GM19239 (cell line): Measurements from ENCODE around the gene KCNC2.
"Not testable (repeated sequence)": the region's sequence is repeated elsewhere in the genome, so short reads cannot be mapped to it uniquely, and the experiment has no call there.

Experiments used
- DNase-seq: peaks from one replicate; pipeline ENCODE4 v3.0.0; 2011; ENCODE audit warnings: low spot score; ENCODE audit not compliant: insufficient read length
- FAIRE-seq: peaks from 2 replicates; lab custom pipeline; 2011; peaks lifted over from hg19 to GRCh38; lab: Jason Lieb, UNC

KCNC2 gene

GRCh38 chr12:75209812-75210138, at the start of gene KCNC2:
Gene KCNC2 (minus strand): TSS chr12:75209839.
- no peak for FAIRE-seq
- no peak for DNase-seq

GRCh38 chr12:75259143-75259542, 49.5 kb upstream of the KCNC2 start:
- no peak for FAIRE-seq

GRCh38 chr12:75257510-75257909, 47.9 kb upstream of the KCNC2 start:
- FAIRE-seq (no peak), DNase-seq (no peak)

More at GRCh38 chr12:75259143-75259542, 49.5 kb upstream of the KCNC2 start:
- no peak for DNase-seq

GRCh38 chr12:75245108-75245507, 35.5 kb upstream of the KCNC2 start:
- FAIRE-seq (no peak), DNase-seq (no peak)

- DNase-seq (no peak), FAIRE-seq (no peak)
Observed at GRCh38 chr12:75239987-75240386, 30.3 kb upstream of the KCNC2 start.

- DNase-seq (no peak), FAIRE-seq (no peak)
Observed at GRCh38 chr12:75236206-75236605, 26.6 kb upstream of the KCNC2 start.

DNA sequence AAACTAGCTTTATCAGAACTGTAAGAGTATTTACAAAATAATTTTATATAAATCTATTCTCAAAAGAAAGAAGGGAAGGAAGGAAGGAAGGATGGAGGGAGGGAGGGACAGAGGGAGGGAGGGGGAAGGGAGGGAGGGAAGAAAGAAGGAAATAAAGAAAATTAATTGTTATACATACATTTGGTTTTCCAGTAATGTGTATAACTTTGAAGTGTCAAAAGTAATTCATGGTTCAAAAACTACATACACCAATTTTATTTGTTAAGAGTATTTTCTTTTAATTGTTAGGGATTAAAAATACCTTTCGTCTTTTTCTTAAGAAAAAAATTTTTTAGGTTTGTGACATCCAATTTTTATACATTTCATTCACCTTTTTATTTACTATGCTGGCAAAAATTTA, 17.5 kb upstream of the KCNC2 start:
- FAIRE-seq (no peak), DNase-seq (no peak)

DNA sequence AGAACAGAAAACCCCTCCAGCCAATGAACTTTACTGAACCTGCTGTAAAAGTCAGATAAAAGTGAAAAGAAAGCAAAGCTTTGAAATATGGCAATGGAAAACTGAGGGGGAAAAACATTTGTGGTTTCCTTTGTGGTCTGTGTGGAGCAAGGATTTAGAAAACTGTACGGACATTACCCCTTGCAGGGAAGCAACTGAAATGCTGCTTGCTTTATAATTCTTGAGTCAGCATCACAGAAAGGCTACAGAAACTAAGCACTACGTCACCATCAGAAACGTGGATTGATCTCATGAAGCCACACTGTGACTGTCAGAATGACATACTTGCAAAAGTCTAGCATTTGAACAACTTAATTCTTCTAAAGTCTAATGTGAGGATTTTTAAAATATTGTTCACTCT, 2.4 kb upstream of the KCNC2 start:
- FAIRE-seq (no peak), DNase-seq (no peak)

DNA sequence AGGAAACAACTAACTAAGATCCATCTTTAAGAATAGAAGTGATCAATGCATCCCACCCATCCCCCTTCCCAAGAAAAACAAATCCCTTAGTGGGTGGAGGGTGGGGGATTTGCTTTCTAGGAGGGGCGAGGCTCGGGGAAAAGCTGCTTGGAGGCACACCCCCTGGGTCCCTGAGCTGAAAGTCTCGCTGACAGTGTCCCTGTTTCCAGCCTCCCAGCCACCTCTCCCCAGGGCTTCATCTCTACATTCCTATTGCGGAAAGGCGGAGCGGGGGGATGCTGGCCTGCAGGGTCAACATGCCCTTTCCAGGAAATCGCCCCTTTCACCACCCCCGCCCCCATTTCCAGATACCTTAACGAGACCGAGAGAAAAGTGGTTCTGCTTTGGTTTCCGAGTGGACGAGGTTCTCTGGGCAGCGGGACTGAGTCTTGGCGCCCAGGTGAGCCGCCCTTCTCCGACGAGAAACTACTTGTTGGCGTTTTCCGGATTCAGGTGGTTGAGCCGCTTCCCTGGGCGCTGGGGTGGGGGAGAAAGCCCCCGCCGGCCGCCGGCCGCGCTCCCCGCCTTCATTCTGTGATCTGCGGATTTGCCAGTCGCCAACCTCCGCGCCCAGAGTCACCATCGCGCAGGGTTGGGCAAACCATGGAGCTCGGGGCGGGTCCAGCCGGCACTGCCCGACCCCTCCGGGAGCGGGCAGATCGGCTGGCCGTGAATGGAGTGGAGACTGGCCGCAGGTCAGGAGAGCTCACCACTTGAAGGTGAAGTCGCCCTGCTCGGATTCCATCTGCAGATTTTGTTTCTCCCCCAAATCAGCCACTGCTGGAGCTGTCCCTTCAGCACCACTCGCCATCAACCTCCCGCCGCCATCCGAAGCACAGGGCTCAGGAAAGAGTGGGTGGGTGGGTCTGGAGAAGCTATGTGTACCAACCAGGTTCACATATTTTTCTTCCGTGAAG, 505 bp downstream of the KCNC2 start:
- no peak for FAIRE-seq

DNA sequence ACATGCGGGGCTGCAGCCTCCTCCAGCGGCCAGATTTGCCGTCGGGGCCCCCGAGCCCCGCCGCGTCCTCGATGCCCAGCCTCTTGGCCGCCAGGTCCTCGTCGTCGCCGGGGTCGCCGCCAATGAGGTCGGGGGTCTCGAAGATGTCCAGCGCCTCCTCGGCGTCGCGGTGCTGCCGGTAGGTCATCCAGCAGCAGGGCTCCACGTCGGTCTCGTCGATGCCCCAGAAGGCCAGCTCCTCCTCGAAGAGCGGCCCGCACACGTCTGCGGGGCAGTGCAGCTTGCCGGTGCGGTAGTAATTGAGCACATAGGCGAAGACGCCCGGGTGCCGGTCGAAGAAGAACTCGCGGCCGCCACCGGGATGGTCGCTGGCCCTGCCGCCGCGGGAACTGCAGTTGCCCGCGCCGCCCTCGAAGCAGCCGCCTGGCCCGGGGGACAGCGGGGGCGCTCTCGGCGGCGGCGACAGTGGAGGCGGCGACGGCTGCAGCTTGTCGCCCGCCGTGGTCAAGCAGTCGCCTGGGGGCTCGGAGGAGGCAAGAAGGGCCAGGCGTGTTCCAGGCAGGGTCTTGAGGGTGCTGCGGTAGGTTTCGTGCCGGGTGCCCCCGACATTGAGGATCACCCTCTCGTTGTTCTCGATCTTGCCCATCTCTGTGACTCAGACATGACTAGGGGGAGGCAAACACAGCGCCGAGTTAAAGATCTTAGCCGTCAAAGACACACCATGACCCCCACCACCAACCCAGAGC, 2.1 kb downstream of the KCNC2 start:
- FAIRE-seq (no peak), DNase-seq (no peak)

More for the DNA sequence above, 505 bp downstream of the KCNC2 start:
- DNase-seq = no peak

DNA sequence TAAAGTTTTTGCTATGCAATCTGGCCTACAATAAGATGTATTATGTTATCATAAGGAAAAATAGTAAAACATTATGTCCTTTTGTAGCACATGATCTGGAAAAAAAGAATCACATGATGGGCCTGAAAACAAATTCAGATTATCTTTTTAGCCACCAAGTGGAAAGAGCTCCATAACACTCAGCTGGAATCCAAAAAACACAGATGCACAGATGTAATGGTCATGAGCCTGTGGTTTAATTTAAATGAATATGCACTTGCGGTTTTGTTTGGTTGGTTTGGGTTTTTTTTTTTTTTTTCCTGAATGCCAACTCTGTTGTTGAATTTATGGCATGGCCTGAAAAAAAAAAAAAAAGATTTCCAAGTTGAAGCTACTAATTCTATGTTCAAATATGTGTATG, 4.1 kb downstream of the KCNC2 start:
- DNase-seq (no peak), FAIRE-seq (no peak)

DNA sequence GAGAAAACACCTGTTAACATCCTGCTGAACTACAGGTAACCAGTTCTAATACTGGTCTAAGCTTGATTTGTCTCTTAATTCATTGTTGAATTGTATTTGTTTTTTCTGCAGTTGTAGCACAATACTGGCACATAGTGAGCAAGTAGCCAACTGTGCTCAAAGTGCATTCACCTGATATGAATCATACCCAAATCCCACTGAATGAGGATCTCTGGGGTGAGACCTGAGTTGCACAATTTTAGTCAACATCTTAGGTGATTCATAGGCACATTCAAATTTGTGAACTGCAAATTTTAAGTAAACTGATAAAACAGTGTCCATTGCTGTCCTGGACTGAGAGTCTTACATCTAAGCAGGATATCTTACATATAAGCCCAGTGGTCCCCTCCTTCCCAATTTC, 12.8 kb downstream of the KCNC2 start:
- no peak for DNase-seq
- FAIRE-seq = no peak

DNA sequence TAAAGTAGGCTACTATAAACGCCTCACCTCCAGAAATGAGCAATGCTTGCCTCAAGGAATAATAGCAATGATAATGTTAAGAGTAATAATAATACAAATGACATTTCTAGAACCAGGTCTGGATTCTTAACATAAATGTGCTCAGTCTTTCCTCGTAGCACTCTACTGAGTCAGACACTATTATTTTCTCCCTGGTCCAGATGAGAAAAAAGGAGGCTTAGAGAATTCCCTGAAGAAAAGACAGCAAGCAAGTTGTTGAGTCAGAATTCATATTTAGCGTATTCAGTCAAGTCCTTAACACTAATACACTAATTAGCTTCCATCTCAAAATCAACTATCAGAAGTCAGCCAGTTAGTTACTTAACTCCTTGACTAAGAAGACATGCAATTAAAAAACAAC, 13.2 kb downstream of the KCNC2 start:
- no peak for FAIRE-seq

DNA sequence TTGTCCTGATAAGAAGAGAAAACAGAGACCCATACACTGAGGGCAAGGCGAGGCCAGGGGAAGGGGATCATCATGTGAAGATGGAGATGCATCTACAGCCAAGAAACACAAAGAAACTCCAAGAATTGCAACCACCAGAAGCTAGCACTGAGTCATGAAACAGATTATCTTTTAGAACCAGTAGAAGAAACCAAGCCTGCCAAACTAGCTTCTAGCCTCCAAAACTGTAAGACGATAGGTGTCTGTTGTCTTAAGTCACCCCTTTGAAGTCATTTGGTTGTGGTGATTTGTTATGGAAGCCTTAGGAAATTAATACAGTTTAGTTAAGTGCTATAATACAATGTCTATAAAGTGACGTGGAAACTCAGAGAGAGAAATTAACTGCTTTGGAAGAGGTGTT, 15.4 kb downstream of the KCNC2 start:
- no peak for FAIRE-seq

More for the DNA sequence above, 13.2 kb downstream of the KCNC2 start:
- DNase-seq = no peak

GRCh38 chr12:75192196-75192595, 17.4 kb downstream of the KCNC2 start:
- FAIRE-seq (no peak), DNase-seq (no peak)

More for the DNA sequence above, 15.4 kb downstream of the KCNC2 start:
- no peak for DNase-seq

GRCh38 chr12:75190846-75191245, 18.8 kb downstream of the KCNC2 start:
- DNase-seq = no peak
- FAIRE-seq = no peak

- FAIRE-seq, DNase-seq: not testable (repeated sequence)
Observed at GRCh38 chr12:75185881-75186280, 23.8 kb downstream of the KCNC2 start.

GRCh38 chr12:75184516-75184915, 25.1 kb downstream of the KCNC2 start:
- FAIRE-seq (no peak), DNase-seq (no peak)

DNA sequence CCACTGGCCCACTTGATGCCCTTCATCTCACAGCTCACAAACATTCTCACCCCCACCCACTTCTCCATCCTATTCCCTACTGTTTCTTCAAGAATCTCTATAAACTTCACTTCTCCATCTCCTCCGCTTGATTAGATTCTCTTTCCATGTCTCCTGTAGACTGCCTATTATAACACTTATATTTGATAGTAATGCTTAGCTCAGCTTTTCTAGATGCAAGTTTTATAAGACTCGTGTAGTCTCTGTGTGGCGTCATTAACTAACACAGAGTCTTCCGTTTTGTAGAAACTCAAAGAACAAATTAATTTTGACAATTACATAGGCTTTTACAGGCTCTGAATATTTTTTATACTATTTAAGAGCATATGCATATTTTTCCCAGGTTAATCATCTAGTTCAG, 25.7 kb downstream of the KCNC2 start:
- FAIRE-seq (no peak), DNase-seq (no peak)

DNA sequence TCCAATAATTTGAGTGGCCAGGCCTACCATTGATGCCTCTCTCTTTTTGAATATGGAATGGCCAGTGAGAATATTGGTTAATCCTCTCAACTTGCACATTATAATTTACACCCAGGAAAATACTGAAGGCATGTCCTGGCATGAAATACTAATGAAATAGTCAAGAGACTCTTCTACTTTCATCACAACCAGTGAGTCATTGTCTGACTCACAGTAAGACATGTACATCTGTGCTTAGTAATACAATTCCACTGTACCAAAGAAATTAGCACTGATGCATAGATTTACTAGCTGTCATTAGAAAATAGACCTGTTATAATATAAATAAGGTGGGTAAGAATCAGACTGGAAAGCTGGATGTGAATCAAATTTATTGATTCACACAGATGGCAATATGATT, 31.6 kb downstream of the KCNC2 start:
- DNase-seq = no peak

GRCh38 chr12:75172611-75173010, 37.0 kb downstream of the KCNC2 start:
- DNase-seq (no peak), FAIRE-seq (no peak)

More for the DNA sequence above, 31.6 kb downstream of the KCNC2 start:
- FAIRE-seq = no peak
